C4-2B (cell line): ENCODE results near the gene PPP2R2C.

Experiments used
- H3K27ac ChIP-seq: fragments of 450-650 bp; 2 replicates; pipeline ENCODE4 v1.5.1; 2017
- ZFX ChIP-seq: fragments of 450-650 bp; IDR thresholded peaks from 2 replicates; pipeline ENCODE4 v1.6.1; 2017
- TF ChIP-seq, protein P1 (sequence below): fragments of 450-650 bp; conservative IDR thresholded peaks from 2 replicates; pipeline ENCODE4 v1.5.1; 2017; ENCODE audit warnings: mild to moderate bottlenecking

Gene PPP2R2C

DNA sequence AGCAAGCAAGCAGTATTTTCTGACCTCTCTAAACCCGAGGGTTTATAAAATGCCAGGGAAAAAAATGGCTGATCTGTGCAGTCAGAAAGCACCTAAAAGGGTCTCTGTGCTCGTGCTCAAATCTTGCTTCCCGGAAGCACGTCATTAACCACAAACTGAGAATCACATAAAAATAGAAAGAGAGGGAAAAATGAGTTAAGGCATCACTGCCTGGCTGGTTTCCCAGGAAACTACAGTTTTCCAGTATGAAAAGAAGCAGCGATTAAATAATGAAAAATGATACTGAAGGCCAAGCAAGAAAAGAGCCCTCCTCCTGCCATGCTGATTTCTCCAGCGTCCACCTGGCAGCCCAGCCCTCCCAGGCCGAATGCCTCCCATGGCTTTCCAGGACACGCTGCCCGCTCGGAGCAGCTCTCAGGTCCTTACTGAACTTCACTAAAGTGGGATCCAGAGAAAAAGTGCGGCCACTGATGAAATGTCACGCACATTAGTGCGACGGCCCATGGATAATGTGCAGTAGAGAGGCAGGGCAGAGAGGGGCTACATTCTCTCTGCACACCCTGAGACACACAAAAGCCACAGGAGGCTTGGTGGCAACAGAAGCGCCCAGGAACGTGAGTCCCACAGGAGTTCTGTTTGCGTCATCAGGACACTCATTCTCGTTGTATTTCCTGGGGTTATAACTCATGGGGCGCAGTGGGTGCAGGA is 122.4 kb downstream of the PPP2R2C start:
- no peak overlapping the region for H3K27ac ChIP-seq
- TF ChIP-seq ZFX, result no peak
- TF ChIP-seq, protein P1, sequence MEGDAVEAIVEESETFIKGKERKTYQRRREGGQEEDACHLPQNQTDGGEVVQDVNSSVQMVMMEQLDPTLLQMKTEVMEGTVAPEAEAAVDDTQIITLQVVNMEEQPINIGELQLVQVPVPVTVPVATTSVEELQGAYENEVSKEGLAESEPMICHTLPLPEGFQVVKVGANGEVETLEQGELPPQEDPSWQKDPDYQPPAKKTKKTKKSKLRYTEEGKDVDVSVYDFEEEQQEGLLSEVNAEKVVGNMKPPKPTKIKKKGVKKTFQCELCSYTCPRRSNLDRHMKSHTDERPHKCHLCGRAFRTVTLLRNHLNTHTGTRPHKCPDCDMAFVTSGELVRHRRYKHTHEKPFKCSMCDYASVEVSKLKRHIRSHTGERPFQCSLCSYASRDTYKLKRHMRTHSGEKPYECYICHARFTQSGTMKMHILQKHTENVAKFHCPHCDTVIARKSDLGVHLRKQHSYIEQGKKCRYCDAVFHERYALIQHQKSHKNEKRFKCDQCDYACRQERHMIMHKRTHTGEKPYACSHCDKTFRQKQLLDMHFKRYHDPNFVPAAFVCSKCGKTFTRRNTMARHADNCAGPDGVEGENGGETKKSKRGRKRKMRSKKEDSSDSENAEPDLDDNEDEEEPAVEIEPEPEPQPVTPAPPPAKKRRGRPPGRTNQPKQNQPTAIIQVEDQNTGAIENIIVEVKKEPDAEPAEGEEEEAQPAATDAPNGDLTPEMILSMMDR, result no peak

- TF ChIP-seq, protein P1, result no peak
- no peak for TF ChIP-seq ZFX
- H3K27ac ChIP-seq, result no peak overlapping the region
Measured at GRCh38 chr4:6348408-6348807, 124.0 kb downstream of the PPP2R2C start.

DNA sequence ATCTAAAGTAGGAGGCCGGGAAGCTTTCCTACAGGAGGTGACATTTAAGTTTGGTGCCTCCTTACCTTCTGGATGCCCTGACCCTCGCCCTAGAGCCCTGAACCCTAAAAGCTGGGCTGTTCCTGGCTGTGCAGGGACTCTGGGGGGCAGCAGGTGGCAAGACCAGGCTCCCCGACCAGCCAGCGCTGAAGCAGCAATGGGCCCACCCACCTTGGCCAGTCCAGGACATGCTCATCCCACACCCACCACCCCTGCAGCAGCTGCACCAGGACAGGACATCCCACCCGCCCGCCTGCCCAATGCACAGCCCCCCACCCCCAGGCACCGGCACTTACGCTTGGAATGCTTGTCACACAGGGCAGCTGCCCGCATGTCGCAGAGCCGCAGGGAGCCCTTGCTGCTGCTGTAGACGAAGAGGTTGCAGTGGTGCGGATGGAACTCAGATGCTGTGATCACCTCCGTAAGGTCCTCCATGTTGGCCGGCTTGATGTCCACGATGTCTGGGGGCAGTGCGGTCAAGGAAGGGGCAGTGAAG is 124.8 kb downstream of the PPP2R2C start:
- TF ChIP-seq, protein P1, result no peak
- TF ChIP-seq ZFX, result no peak
- no peak overlapping the region for H3K27ac ChIP-seq

DNA sequence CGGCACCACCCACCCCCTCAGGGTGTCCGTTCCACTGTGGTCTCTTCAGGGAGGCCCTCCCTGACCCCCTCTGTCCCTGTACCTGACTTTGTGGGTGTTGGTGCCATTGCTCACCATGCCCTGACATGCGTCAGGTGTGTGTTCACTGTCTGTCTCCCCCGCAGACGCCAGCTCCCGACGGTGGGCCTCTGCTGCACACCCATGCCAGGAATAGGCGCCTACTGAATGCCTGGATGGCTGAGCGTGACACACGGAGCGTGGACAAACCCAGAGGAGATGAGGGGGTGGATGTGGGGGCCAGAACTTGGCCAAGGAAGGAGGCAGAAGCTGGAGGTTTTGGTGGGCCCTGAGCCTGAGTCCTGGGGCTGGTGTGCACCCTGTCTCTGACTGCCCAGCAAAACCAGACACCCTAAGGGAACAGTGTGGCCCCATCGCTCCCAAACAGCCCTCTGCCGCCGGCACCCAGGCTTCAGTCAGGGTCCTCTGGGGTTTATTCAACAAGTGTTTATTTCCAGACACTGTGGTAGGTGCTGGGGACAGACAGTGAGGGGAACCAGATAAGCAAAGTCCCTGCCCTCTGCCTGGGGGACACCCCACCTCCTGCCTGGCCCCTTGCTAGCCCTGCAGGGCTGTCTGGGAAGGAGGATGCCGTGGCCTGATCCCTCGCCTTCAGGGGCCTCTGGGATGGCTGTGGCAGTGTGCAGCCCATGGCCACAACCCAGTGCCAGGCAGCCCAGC is 125.9 kb downstream of the PPP2R2C start:
- TF ChIP-seq ZFX, result no peak
- TF ChIP-seq, protein P1, result no peak
- no peak overlapping the region for H3K27ac ChIP-seq

DNA sequence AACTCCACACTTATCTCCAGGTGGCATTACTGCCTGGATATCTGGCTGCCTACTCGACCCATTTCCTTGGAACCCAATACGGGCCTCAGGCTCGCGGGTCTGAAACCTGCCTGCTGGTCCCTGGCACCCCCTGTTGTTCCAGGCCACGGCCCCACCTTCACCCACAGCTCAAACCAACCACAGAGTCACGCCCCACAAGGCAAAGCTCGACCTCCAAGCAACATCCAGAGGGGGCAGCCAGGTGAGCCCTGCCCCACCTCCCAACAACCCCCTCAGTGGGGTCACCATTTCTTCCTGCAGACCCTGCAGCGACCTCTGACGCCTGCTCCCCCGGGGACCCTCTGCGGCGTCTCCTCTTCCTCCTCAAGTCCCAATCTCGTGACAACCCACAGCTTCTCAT is 126.5 kb downstream of the PPP2R2C start:
- TF ChIP-seq, protein P1, result no peak
- no peak for TF ChIP-seq ZFX
- H3K27ac ChIP-seq, result no peak overlapping the region

GRCh38 chr4:6345096-6345830 is 127.2 kb downstream of the PPP2R2C start:
- no peak for TF ChIP-seq ZFX
- TF ChIP-seq, protein P1, result no peak
- H3K27ac ChIP-seq, result no peak overlapping the region

DNA sequence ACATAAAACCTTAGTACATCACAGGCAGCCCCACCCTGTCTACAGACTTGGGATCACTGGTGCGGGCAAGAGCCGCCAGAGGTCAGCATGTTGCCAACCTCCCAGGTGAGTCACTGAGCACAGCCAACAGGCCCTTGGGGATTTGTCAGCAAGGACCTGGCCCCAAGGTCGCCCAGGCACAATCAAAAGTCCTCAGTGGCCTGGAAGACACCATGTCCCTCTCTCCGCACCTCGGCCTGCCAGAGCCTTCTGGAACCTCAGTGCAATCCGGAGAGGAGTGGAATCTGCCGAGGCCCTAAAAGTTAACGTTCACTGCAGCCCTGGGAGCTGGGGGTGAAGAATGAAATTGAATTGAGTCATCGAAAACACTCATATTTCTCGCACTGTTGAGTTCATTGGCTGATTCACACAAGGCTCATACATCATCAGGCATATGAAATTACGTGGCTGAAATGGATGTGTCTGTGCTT is 128.4 kb downstream of the PPP2R2C start:
- no peak overlapping the region for H3K27ac ChIP-seq
- TF ChIP-seq, protein P1, result peak; percentile 75
- no peak for TF ChIP-seq ZFX
